KG1 (cell line): ENCODE data around the gene PTPRD.

Experiments
- DNase-seq: peaks from one replicate; lab custom pipeline; 2025; lab: John Stamatoyannopoulos, UW

Gene PTPRD

GRCh38 chr9:8514760-8515159 is 2098.0 kb downstream of the PTPRD start:
- no peak for DNase-seq

GRCh38 chr9:8508671-8509290 is 2104.0 kb downstream of the PTPRD start:
- no peak for DNase-seq

- DNase-seq, result no peak
Observed at GRCh38 chr9:8494571-8494970, 2118.2 kb downstream of the PTPRD start.

GRCh38 chr9:8492679-8493078 is 2120.1 kb downstream of the PTPRD start:
- no peak for DNase-seq

GRCh38 chr9:8492024-8492423 is 2120.8 kb downstream of the PTPRD start:
- no peak for DNase-seq

GRCh38 chr9:8491563-8491962 is 2121.2 kb downstream of the PTPRD start:
- DNase-seq, result no peak

GRCh38 chr9:8489835-8490234 is 2123.0 kb downstream of the PTPRD start:
- DNase-seq, result no peak

GRCh38 chr9:8486095-8486494 is 2126.7 kb downstream of the PTPRD start:
- no peak for DNase-seq

GRCh38 chr9:8484597-8485191 is 2128.1 kb downstream of the PTPRD start:
- no peak for DNase-seq

GRCh38 chr9:8477450-8477849 is 2135.4 kb downstream of the PTPRD start:
- DNase-seq, result no peak

- DNase-seq, result no peak
Observed at GRCh38 chr9:8474937-8475336, 2137.9 kb downstream of the PTPRD start.

- DNase-seq, result no peak
Observed at GRCh38 chr9:8473244-8474020, 2139.4 kb downstream of the PTPRD start.

- no peak for DNase-seq
Observed at GRCh38 chr9:8468045-8468637, 2144.7 kb downstream of the PTPRD start.

GRCh38 chr9:8457816-8458215 is 2155.0 kb downstream of the PTPRD start:
- no peak for DNase-seq

- no peak for DNase-seq
Observed at GRCh38 chr9:8457055-8457454, 2155.7 kb downstream of the PTPRD start.

- DNase-seq, result no peak
Observed at GRCh38 chr9:8456344-8456743, 2156.5 kb downstream of the PTPRD start.

GRCh38 chr9:8450810-8451545 is 2161.8 kb downstream of the PTPRD start:
- no peak for DNase-seq

- DNase-seq, result no peak
Observed at GRCh38 chr9:8448226-8448625, 2164.6 kb downstream of the PTPRD start.

GRCh38 chr9:8447601-8448000 is 2165.2 kb downstream of the PTPRD start:
- no peak for DNase-seq

GRCh38 chr9:8437876-8438275 is 2174.9 kb downstream of the PTPRD start:
- DNase-seq, result no peak

GRCh38 chr9:8437259-8437658 is 2175.5 kb downstream of the PTPRD start:
- DNase-seq, result no peak

GRCh38 chr9:8436786-8437185 is 2176.0 kb downstream of the PTPRD start:
- no peak for DNase-seq
